ENCODE measurements around the gene IGIP.
A peak's percentile ranks its signal among the peaks of the same experiment; 100 is the strongest.

DNA sequence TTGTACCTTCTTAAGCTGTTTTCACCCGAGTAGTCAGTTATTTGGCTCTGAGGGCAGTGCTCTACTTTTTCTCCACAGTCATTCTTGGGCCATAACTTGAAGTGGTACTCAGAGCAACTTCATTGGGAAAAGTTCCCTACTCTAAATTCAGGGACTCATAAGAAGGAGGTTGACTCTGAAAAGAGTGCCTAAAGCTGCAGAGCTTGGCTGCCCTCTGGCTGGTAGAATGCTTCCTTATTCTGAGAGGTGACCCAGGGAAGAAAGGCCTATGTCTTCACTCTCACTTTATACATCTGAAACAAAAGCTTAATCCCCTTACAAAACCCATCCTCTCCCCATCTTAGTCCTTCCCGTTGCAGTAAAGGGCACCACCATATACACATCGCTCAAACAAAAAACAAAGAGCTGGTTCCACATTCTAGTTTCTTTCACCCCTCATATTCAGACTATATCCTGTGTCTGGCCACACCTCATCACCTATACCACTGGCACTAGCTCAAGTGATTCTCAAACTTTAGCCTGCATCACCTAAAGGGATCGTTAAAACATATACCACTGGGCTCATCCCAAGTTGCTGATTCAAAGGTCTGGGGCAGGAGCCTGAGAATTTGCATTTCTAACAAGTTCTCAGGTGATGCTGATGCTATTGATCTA is 7.9 kb downstream of the IGIP start:
- TF ChIP-seq RAD21 (IDR thresholded peaks at IDR 0.05 in 1 of 2, conservative IDR thresholded peaks at IDR 0.05 in 1 of 2; ENCODE audit: low read depth in 2 of 2, low read length in 2 of 2) (peak in 1 of 2 experiments; percentile 14; a peak in 2 of 4 replicates), TAF1 (IDR thresholded peaks at IDR 0.05; ENCODE audit: low read depth, low read length) (no peak), POLR2A (IDR thresholded peaks at IDR 0.05; ENCODE audit: control extremely low read depth in 1 of 2, low read depth in 2 of 2, low read length in 2 of 2) (no peak), GABPA (IDR thresholded peaks at IDR 0.05; ENCODE audit: borderline replicate concordance, insufficient read depth, low read length) (no peak), NRF1 (IDR thresholded peaks at IDR 0.05; ENCODE audit: low read depth, low read length) (no peak), EZH2 (IDR thresholded peaks at IDR 0.05; ENCODE audit: low read depth, low read length, severe bottlenecking) (no peak)
- TF ChIP-seq, protein P1, sequence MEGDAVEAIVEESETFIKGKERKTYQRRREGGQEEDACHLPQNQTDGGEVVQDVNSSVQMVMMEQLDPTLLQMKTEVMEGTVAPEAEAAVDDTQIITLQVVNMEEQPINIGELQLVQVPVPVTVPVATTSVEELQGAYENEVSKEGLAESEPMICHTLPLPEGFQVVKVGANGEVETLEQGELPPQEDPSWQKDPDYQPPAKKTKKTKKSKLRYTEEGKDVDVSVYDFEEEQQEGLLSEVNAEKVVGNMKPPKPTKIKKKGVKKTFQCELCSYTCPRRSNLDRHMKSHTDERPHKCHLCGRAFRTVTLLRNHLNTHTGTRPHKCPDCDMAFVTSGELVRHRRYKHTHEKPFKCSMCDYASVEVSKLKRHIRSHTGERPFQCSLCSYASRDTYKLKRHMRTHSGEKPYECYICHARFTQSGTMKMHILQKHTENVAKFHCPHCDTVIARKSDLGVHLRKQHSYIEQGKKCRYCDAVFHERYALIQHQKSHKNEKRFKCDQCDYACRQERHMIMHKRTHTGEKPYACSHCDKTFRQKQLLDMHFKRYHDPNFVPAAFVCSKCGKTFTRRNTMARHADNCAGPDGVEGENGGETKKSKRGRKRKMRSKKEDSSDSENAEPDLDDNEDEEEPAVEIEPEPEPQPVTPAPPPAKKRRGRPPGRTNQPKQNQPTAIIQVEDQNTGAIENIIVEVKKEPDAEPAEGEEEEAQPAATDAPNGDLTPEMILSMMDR (IDR thresholded peaks at IDR 0.05; ENCODE audit: control extremely low read depth in 1 of 3, insufficient read depth in 1 of 3, low read depth in 1 of 3, low read length in 3 of 3) = no peak
- TF ChIP-seq, protein P2, sequence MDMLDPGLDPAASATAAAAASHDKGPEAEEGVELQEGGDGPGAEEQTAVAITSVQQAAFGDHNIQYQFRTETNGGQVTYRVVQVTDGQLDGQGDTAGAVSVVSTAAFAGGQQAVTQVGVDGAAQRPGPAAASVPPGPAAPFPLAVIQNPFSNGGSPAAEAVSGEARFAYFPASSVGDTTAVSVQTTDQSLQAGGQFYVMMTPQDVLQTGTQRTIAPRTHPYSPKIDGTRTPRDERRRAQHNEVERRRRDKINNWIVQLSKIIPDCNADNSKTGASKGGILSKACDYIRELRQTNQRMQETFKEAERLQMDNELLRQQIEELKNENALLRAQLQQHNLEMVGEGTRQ (IDR thresholded peaks at IDR 0.05; ENCODE audit: low read length) = no peak

Data from H1 (cell line).